Heart right ventricle (tissue), 16 donors: Measurements from ENCODE around the gene CRACR2B. TPM values are rescaled to one million over a fixed set of nuclear protein-coding genes. Genes with fewer than 3 reads are reported as not detected.

Source experiments
- ATAC-seq, 8 donors: fragments of 200-7000 bp; cut with Tn5 transposase; one replicate each; pipeline ENCODE4 v1.9.1; 2020; ENCODE audit warnings: mild to moderate bottlenecking in 8 of 8, moderate library complexity in 8 of 8, moderate number of reproducible peaks in 1 of 8
- DNase-seq, 2 donors: peaks; one replicate each; pipeline ENCODE4 v3.0.0-alpha.2; 2020
- H3K27ac ChIP-seq, 10 donors: fragments of 200-600 bp; sonication (generic) in 2 of 10; one replicate each; pipeline versions ENCODE4 v1.5.0 to v1.8.0; 2020 to 2022; ENCODE audit warnings: mild to moderate bottlenecking in 3 of 10
- H3K27me3 ChIP-seq, 7 donors: fragments of 200-600 bp; one replicate each; pipeline ENCODE4 v1.8.0; 2021 to 2022; ENCODE audit warnings: mild to moderate bottlenecking in 2 of 7
- H3K36me3 ChIP-seq, 9 donors: fragments of 200-600 bp; sonication (generic) in 1 of 9; one replicate each; pipeline versions ENCODE4 v1.5.0 to v1.8.0; 2020 to 2022; ENCODE audit warnings: mild to moderate bottlenecking in 2 of 9
- H3K4me1 ChIP-seq, 9 donors: fragments of 200-600 bp; sonication (generic) in 1 of 9; one replicate each; pipeline versions ENCODE4 v1.5.0 to v1.8.0; 2020 to 2022; ENCODE audit warnings: mild to moderate bottlenecking in 4 of 9
- H3K4me3 ChIP-seq, 10 donors: fragments of 200-600 bp; sonication (generic) in 2 of 10; one replicate each; pipeline versions ENCODE4 v1.5.0 to v1.8.0; 2020 to 2022; ENCODE audit warnings: mild to moderate bottlenecking in 7 of 10, moderate library complexity in 2 of 10
- H3K9me3 ChIP-seq, 11 donors: fragments of 200-600 bp in 10 of 11; sonication (generic) in 2 of 11; one replicate each; pipeline versions ENCODE4 v1.5.0 to v1.8.0; 2013 to 2022; ENCODE audit warnings: mild to moderate bottlenecking in 2 of 11, control low read depth in 1 of 11, moderate library complexity in 1 of 11
- CTCF ChIP-seq, 9 donors: fragments of 200-600 bp; sonication (generic) in 2 of 9; IDR thresholded peaks; one replicate each; pipeline versions ENCODE4 v1.5.0 to v1.8.0; 2021 to 2022; ENCODE audit warnings: antibody characterized with exemption in 9 of 9, mild to moderate bottlenecking in 5 of 9, moderate library complexity in 1 of 9
- WGBS, 2 donors: extraction: QIAGEN DNeasy Blood & Tissue Kit; methylation state at CpG; one replicate each; pipeline ENCODE4 v1.1.7; 2013; ENCODE audit warnings: inconsistent platforms in 1 of 2; 5-methylcytosine and 5-hydroxymethylcytosine counted together
- intact Hi-C, 10 donors: fragments of 100-400 bp; cut with DNase I; formaldehyde crosslinking; loops; one replicate each; pipeline versions ENCODE4 v1.11.1 to v1.14.2; 2022
- polyA plus RNA-seq, 2 donors: library from polyadenylated mRNA; stranded (reverse); fragments of 200-250 nt; gene quantifications; one replicate each; pipeline ENCODE4 v1.2.3, GENCODE V29; 2013
- total RNA-seq, 10 donors: library from RNA; stranded (reverse); fragmentation: NEBNext Ultra II Directional in 3 of 10; extraction: Animal tissue kit (Norgen Biotek cat#: 25700) in 3 of 10; gene quantifications; one replicate each; pipeline versions ENCODE4 v1.2.1 to v1.2.4, GENCODE V29; 2021 to 2023
- donor health status: Arrhythmogenic right ventricular cardiomyopathy.
- donor health status: ischemic (EF 13 %, LVEDD 7.1; RV severe dilation, severe dysfunction).
- donor health status: healthy with polysubstance abuse.
- donor health status: DM: no; HTN: yes; CAD: no.
- donor health status: DM: no; HTN: no; CAD: no.
- donor health status: ischemic (EF 25% LVEDD 6.9; RV normal size, moderate dysfunction).
- donor health status: ischemic (EF 25% LVEDD 5.7; RV mildly dilated, moderate dysfunction).
- donor health status: healthy.
- donor health status: DM: yes; HTN: yes; CAD: no.
- donor health status: Ischemic cardiomyopathy.
- donor health status: ischemic (EF 35%, LVEDD 5.7; RV mildly dilated, moderate dysfunction).
- donor health status: nonischemic (EF 11% LVEDD 7.7; RV severe dilation, severe dysfunction).
- donor health status: DM: yes; HTN: yes; CAD: no.
- donor health status: PGD.
- donor health status: ischemic (EF 29% LVEDD 5.4; RV normal size, mild dysfunction).
- donor health status: nonischemic (EF 23%, LVEDD 6.1; RV moderate dilation, normal function).

The CRACR2B gene
- total and polyA plus RNA-seq, 12 donors: 11.4 to 72.3 (median 17.0) TPM

GRCh38 chr11:836700-837099, 9.0 kb downstream of the CRACR2B start:
- intact Hi-C loops: no loop called here
- peak overlapping the region in 6 of 10 donors; percentile 23 to 99 (median 70) for H3K27ac ChIP-seq

GRCh38 chr11:837189-837989, 9.7 kb downstream of the CRACR2B start:
- TF ChIP-seq CTCF (IDR thresholded peaks at IDR 0.05): no peak
- intact Hi-C loops: no loop called here
- Histone ChIP-seq H3K4me3 (no peak overlapping the region), H3K4me1 (peaks cover 23 to 89% (median 76%) of the 10 kb centered on the region in 9 donors), H3K27me3 (peaks cover 0 to 1% (median 0%) of the 10 kb centered on the region in 7 donors), H3K27ac (peak overlapping the region in 6 of 10 donors; percentile 23 to 99 (median 70)), H3K9me3 (no peaks in the 10 kb centered on the region), H3K36me3 (peaks cover 0 to 56% (median 44%) of the 10 kb centered on the region in 9 donors)
- ATAC-seq: no peak
- DNase-seq: no peak
- WGBS, 2 donors: 85 to 87% methylated on average over 22 of the region's 22 CpGs

More at GRCh38 chr11:836700-837099, 9.0 kb downstream of the CRACR2B start:
- ATAC-seq: no peak
- H3K27me3 ChIP-seq: peaks cover 0 to 8% (median 0%) of the 10 kb centered on the region in 7 donors
- peaks cover 28 to 93% (median 77%) of the 10 kb centered on the region in 9 donors for H3K4me1 ChIP-seq
- peaks cover 0 to 56% (median 44%) of the 10 kb centered on the region in 9 donors for H3K36me3 ChIP-seq
- no peaks in the 10 kb centered on the region for H3K9me3 ChIP-seq
- no peak for DNase-seq
- no peak for TF ChIP-seq CTCF (IDR thresholded peaks at IDR 0.05)
- no peak overlapping the region for H3K4me3 ChIP-seq
- 82 to 84% methylated on average over 9 of the region's 9 CpGs for WGBS, 2 donors

- H3K4me1 ChIP-seq: peaks cover 23 to 86% (median 74%) of the 10 kb centered on the region in 9 donors
- H3K36me3 ChIP-seq: peaks cover 0 to 56% (median 44%) of the 10 kb centered on the region in 9 donors
- H3K27ac ChIP-seq: peak overlapping the region in 5 of 10 donors; percentile 9 to 96 (median 44)
- no peaks in the 10 kb centered on the region for H3K27me3 ChIP-seq
- no peak overlapping the region for H3K4me3 ChIP-seq
- H3K9me3 ChIP-seq: no peaks in the 10 kb centered on the region
- no peak for ATAC-seq
- TF ChIP-seq CTCF (IDR thresholded peaks at IDR 0.05): no peak
- intact Hi-C loops: no loop called here
- DNase-seq: no peak
- 70 to 74% methylated on average over 8 of the region's 8 CpGs for WGBS, 2 donors
Measured at GRCh38 chr11:837990-838307, 10.2 kb downstream of the CRACR2B start.

- Histone ChIP-seq H3K27ac (peak overlapping the region in 3 of 10 donors; percentile 0 to 44 (median 37)), H3K4me3 (no peak overlapping the region), H3K27me3 (no peaks in the 10 kb centered on the region), H3K4me1 (peaks cover 22 to 88% (median 75%) of the 10 kb centered on the region in 9 donors), H3K36me3 (peaks cover 0 to 56% (median 44%) of the 10 kb centered on the region in 9 donors), H3K9me3 (no peaks in the 10 kb centered on the region)
- ATAC-seq: no peak
- peak in 5 of 9 donors; percentile 17 to 24 (median 22) for TF ChIP-seq CTCF (IDR thresholded peaks at IDR 0.05)
- 46% methylated on average over 17 of the region's 17 CpGs for WGBS, 2 donors
- intact Hi-C loops: no loop called here
- DNase-seq: no peak
Measured at GRCh38 chr11:838441-839279, 10.9 kb downstream of the CRACR2B start.
